Measurements from ENCODE around the gene FRMD5.
A peak's percentile ranks its signal among the peaks of the same experiment; 100 is the strongest.

FRMD5 gene

DNA sequence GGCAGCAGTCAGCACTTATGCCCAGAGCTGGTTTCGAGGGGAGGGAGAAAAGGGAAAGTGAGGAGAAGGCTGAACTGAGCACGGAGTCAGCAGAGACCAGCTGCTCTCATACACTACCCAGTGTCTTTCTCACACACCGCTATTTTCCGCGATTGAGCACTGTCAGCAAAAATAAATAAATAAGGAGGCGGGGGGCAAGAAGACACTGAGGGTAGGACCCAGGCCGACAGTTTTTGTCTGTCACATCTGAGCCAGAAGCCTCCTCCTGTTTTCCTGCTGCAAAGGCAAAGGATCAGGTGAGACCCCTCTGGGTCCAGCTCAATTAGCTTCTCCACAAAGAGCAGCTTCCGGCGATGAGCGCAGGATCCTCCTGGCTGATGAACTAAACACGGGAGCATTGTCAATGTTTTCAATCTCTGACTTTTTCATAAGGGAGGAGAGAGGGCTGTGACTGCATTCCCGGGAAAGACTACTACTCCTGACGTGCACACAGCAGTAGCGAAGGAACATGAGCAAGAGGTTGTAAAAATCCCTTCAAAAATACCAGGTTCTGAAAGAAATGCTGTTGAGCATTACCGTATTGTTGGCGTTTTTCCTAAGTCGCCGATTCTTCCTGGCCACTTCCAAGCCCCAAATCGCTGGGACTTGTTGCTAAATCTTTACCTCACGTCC is 1.3 kb downstream of the FRMD5 start:
- Mint-ChIP-seq H3K27me3 (peaks cover 72% of the 10 kb centered on the region), H3K9me3 (no peaks in the 10 kb centered on the region), H3K4me1 (ENCODE audit: low read depth) (peaks cover 22% of the 10 kb centered on the region), H3K27ac (no peak overlapping the region), H3K36me3 (ENCODE audit: low read depth) (no peaks in the 10 kb centered on the region), H3K4me3 (peak overlapping the region; percentile 76)
- no peak for DNase-seq

- no peak for DNase-seq
- Mint-ChIP-seq H3K4me1 (ENCODE audit: low read depth) (peaks cover 6% of the 10 kb centered on the region), H3K4me3 (no peak overlapping the region), H3K27ac (no peak overlapping the region), H3K27me3 (peaks cover 38% of the 10 kb centered on the region), H3K9me3 (no peaks in the 10 kb centered on the region), H3K36me3 (ENCODE audit: low read depth) (no peaks in the 10 kb centered on the region)
Measured at GRCh38 chr15:44188795-44189194, 6.3 kb downstream of the FRMD5 start.

DNA sequence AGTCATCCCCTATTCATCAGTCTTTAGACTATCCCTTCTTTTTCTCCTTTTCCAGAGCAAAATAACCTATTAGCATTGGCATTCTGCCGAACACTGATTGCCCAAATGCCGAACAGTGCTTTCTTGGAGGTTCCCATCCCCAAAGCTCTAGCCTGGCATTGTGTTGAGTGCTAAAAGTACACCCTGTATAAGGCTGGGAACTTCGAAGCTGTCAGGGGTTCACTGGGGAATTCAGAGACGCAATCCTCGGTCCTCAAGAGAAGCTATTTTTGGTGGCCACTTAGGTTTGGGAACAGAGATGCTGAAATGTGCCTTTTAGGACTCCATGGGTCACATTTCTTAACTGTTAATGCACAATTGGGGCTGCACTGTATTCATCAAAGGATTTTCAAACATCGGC is 8.4 kb downstream of the FRMD5 start:
- peaks cover 19% of the 10 kb centered on the region for H3K27me3 Mint-ChIP-seq
- no peaks in the 10 kb centered on the region for H3K9me3 Mint-ChIP-seq
- no peak overlapping the region for H3K4me3 Mint-ChIP-seq
- H3K27ac Mint-ChIP-seq: no peak overlapping the region
- no peak for DNase-seq
- H3K36me3 Mint-ChIP-seq (ENCODE audit: low read depth): no peaks in the 10 kb centered on the region
- no peaks in the 10 kb centered on the region for H3K4me1 Mint-ChIP-seq (ENCODE audit: low read depth)

- H3K27me3 Mint-ChIP-seq: peaks cover 11% of the 10 kb centered on the region
- H3K9me3 Mint-ChIP-seq: no peaks in the 10 kb centered on the region
- no peak for DNase-seq
- no peak overlapping the region for H3K4me3 Mint-ChIP-seq
- no peak overlapping the region for H3K27ac Mint-ChIP-seq
- H3K4me1 Mint-ChIP-seq (ENCODE audit: low read depth): no peaks in the 10 kb centered on the region
- H3K36me3 Mint-ChIP-seq (ENCODE audit: low read depth): no peaks in the 10 kb centered on the region
Measured at GRCh38 chr15:44183363-44183762, 11.7 kb downstream of the FRMD5 start.

- Mint-ChIP-seq H3K27ac (no peak overlapping the region), H3K9me3 (no peaks in the 10 kb centered on the region), H3K4me3 (no peak overlapping the region), H3K36me3 (ENCODE audit: low read depth) (no peaks in the 10 kb centered on the region), H3K4me1 (ENCODE audit: low read depth) (no peaks in the 10 kb centered on the region), H3K27me3 (peaks cover 15% of the 10 kb centered on the region)
- DNase-seq: no peak
Measured at GRCh38 chr15:44181410-44181809, 13.7 kb downstream of the FRMD5 start.

DNA sequence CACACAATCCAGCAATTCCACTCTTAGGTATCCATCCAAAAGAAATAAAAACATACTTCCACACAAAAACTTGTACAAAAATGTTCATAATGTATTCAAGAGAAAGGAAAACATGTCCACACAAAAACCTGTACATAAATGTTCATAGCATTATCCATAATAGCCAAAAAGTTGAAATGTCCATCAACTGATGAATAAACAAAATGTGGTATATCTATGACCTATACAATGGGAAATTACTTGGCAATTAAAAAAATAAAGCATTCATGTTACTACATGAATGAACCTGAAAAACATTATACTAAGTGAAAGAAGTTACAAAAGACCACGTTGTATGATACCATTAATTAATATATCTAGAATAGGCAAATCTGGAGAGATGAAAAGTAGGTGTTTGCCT is 17.9 kb downstream of the FRMD5 start:
- no peaks in the 10 kb centered on the region for H3K9me3 Mint-ChIP-seq
- peaks cover 46% of the 10 kb centered on the region for H3K27me3 Mint-ChIP-seq
- no peak overlapping the region for H3K27ac Mint-ChIP-seq
- no peaks in the 10 kb centered on the region for H3K36me3 Mint-ChIP-seq (ENCODE audit: low read depth)
- H3K4me3 Mint-ChIP-seq: no peak overlapping the region
- DNase-seq: no peak
- no peaks in the 10 kb centered on the region for H3K4me1 Mint-ChIP-seq (ENCODE audit: low read depth)

GRCh38 chr15:44173813-44174212 is 21.3 kb downstream of the FRMD5 start:
- H3K9me3 Mint-ChIP-seq: no peaks in the 10 kb centered on the region
- H3K36me3 Mint-ChIP-seq (ENCODE audit: low read depth): no peaks in the 10 kb centered on the region
- DNase-seq: no peak
- H3K27me3 Mint-ChIP-seq: peaks cover 46% of the 10 kb centered on the region
- H3K4me1 Mint-ChIP-seq (ENCODE audit: low read depth): no peaks in the 10 kb centered on the region
- no peak overlapping the region for H3K27ac Mint-ChIP-seq
- no peak overlapping the region for H3K4me3 Mint-ChIP-seq

DNA sequence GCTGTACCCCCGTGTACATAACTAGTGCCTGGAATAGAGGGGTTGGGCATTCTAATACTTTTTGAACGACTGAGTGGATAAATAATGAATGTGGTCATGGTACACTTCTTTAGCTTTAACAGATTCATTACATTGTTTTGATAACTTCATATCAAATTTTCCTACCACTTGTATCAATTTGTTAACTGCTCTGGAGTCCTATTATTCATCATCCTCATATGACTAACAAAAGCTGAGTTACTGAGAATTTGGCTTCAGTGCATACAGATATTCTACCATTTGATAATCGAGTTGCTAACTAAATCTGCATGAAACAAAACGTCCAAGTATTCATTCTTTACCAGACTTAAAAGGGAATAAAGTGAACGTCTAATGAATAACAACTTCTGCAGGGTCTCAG is 31.7 kb downstream of the FRMD5 start:
- no peaks in the 10 kb centered on the region for H3K36me3 Mint-ChIP-seq (ENCODE audit: low read depth)
- no peaks in the 10 kb centered on the region for H3K9me3 Mint-ChIP-seq
- no peak overlapping the region for H3K27ac Mint-ChIP-seq
- no peak overlapping the region for H3K4me3 Mint-ChIP-seq
- H3K4me1 Mint-ChIP-seq (ENCODE audit: low read depth): no peaks in the 10 kb centered on the region
- peaks cover 32% of the 10 kb centered on the region for H3K27me3 Mint-ChIP-seq
- no peak for DNase-seq

- Mint-ChIP-seq H3K27ac (no peak overlapping the region), H3K9me3 (no peaks in the 10 kb centered on the region), H3K36me3 (ENCODE audit: low read depth) (no peaks in the 10 kb centered on the region), H3K4me1 (ENCODE audit: low read depth) (peaks cover 2% of the 10 kb centered on the region), H3K27me3 (peaks cover 34% of the 10 kb centered on the region), H3K4me3 (no peak overlapping the region)
- no peak for DNase-seq
Measured at GRCh38 chr15:44160796-44161195, 34.3 kb downstream of the FRMD5 start.

- peaks cover 33% of the 10 kb centered on the region for H3K27me3 Mint-ChIP-seq
Measured at GRCh38 chr15:44159492-44159891, 35.6 kb downstream of the FRMD5 start.

GRCh38 chr15:44158111-44158510 is 37.0 kb downstream of the FRMD5 start:
- no peak overlapping the region for H3K27ac Mint-ChIP-seq
- H3K4me3 Mint-ChIP-seq: no peak overlapping the region
- peaks cover 37% of the 10 kb centered on the region for H3K27me3 Mint-ChIP-seq
- peaks cover 2% of the 10 kb centered on the region for H3K4me1 Mint-ChIP-seq (ENCODE audit: low read depth)
- no peaks in the 10 kb centered on the region for H3K9me3 Mint-ChIP-seq
- H3K36me3 Mint-ChIP-seq (ENCODE audit: low read depth): no peaks in the 10 kb centered on the region
- DNase-seq: no peak

More at GRCh38 chr15:44159492-44159891, 35.6 kb downstream of the FRMD5 start:
- no peak overlapping the region for H3K4me3 Mint-ChIP-seq
- H3K27ac Mint-ChIP-seq: no peak overlapping the region
- no peaks in the 10 kb centered on the region for H3K36me3 Mint-ChIP-seq (ENCODE audit: low read depth)
- DNase-seq: no peak
- no peaks in the 10 kb centered on the region for H3K9me3 Mint-ChIP-seq
- peaks cover 2% of the 10 kb centered on the region for H3K4me1 Mint-ChIP-seq (ENCODE audit: low read depth)

DNA sequence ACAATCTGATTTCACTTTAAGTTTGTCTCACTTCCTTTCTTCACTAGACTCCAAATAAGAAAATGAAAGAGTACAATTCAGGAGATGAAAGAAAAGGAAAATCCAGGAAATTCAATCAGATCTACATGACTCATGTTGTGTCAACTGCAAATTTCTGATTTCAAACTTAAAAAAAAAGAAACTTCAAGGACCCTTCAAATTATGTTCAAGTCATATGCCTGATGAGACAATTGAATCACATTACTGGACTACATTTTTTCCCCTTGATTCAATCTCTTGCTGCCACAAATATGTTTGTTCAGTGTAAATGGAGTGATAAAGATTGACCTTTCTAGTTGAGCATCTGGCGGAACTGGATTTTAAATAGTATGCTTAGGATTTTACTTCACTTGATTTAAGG is 37.4 kb downstream of the FRMD5 start:
- Mint-ChIP-seq H3K4me1 (ENCODE audit: low read depth) (peaks cover 2% of the 10 kb centered on the region), H3K9me3 (no peaks in the 10 kb centered on the region), H3K4me3 (no peak overlapping the region), H3K27ac (no peak overlapping the region), H3K27me3 (peaks cover 38% of the 10 kb centered on the region), H3K36me3 (ENCODE audit: low read depth) (no peaks in the 10 kb centered on the region)
- no peak for DNase-seq

DNA sequence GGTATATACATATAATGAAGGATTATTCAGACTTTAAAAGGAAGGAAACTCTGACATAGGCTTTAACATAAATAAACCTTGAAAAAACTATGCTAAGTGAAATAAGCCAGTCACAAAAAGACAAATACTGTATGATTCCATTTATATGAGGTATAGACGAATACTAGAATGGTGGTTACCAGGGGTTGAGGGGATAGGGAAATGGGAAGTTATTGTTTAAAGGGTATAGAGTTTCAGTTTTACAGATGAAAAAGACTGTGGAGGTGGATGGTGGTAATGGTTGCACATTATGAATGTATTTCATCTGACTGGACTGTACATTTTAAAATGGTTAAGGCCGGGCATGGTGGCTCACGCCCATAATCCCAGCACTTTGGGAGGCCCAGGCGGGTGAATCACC is 41.7 kb downstream of the FRMD5 start:
- no peaks in the 10 kb centered on the region for H3K36me3 Mint-ChIP-seq (ENCODE audit: low read depth)
- H3K27me3 Mint-ChIP-seq: peaks cover 32% of the 10 kb centered on the region
- H3K9me3 Mint-ChIP-seq: no peaks in the 10 kb centered on the region
- DNase-seq: no peak
- peaks cover 2% of the 10 kb centered on the region for H3K4me1 Mint-ChIP-seq (ENCODE audit: low read depth)
- no peak overlapping the region for H3K27ac Mint-ChIP-seq
- no peak overlapping the region for H3K4me3 Mint-ChIP-seq

DNA sequence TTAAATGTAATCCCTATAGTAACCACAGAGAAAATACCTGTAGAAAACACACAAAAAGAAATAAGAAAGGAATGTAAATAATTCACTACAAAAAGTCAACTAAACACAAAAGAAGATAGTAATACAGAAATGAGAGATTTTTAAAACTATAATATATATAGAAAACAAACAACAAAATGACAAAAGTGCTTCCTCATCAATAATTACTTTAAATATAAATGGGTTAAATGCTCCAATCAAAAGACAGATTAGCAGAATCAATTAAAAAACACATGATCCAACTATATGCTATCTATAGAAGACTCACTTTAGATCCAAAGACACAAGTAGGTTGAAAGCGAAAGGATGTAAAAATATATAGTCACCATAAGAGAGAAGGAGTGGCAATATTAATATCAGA is 45.8 kb downstream of the FRMD5 start:
- Mint-ChIP-seq H3K27me3 (peaks cover 38% of the 10 kb centered on the region), H3K36me3 (ENCODE audit: low read depth) (no peaks in the 10 kb centered on the region), H3K4me3 (no peak overlapping the region), H3K4me1 (ENCODE audit: low read depth) (no peaks in the 10 kb centered on the region), H3K27ac (no peak overlapping the region), H3K9me3 (no peaks in the 10 kb centered on the region)
- DNase-seq: no peak

DNA sequence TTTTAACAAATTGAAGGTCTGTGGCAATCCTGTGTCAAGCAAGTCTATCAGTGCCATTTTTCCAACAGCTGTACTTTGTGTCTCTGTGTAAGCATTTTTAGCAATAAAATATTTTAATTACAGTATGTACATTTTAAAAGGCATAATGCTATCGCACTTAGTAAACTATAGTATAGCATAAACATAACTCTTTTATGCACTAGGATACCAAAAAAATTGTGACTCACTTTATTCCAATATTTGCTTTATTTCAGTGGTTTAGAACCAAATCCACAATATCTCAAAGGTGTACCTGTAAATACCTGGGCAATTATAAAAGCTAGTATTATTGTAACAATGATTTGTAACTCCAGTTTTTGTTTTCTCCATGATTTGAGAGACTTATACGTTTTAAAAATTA is 46.5 kb downstream of the FRMD5 start:
- Mint-ChIP-seq H3K36me3 (ENCODE audit: low read depth) (no peaks in the 10 kb centered on the region), H3K27ac (no peak overlapping the region), H3K4me1 (ENCODE audit: low read depth) (no peaks in the 10 kb centered on the region), H3K9me3 (no peaks in the 10 kb centered on the region), H3K4me3 (no peak overlapping the region), H3K27me3 (peaks cover 37% of the 10 kb centered on the region)
- DNase-seq: no peak

DNA sequence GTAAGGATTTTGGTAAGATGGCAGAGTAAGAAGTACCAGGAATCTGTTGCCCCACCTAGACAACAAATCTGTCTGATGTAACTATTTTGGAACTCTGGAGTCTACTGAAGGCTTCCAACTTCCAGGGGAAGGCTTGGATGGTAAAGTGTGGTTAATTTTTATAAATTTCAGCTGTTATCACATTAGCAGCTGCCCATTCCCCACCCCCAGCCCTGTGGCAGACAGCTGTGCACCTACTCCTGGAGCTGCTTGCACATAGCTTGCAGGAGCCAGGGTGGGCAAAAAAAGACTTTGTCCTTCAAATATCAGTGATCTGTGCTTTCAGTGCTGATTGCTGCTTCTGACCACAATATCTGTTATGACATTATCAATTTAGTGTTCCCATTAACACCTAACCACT is 47.4 kb downstream of the FRMD5 start:
- peaks cover 29% of the 10 kb centered on the region for H3K27me3 Mint-ChIP-seq

More for the DNA sequence above, 47.4 kb downstream of the FRMD5 start:
- H3K4me1 Mint-ChIP-seq (ENCODE audit: low read depth): no peaks in the 10 kb centered on the region
- no peak for DNase-seq
- no peaks in the 10 kb centered on the region for H3K36me3 Mint-ChIP-seq (ENCODE audit: low read depth)
- H3K4me3 Mint-ChIP-seq: no peak overlapping the region
- no peaks in the 10 kb centered on the region for H3K9me3 Mint-ChIP-seq
- H3K27ac Mint-ChIP-seq: no peak overlapping the region
